Uterus (tissue), 2 donors: ENCODE measurements around the gene FYTTD1.

Experiments used
- CTCF ChIP-seq, 4 experiments: fragments of 200-600 bp in 2 of 4; fragments of 450-650 bp in 2 of 4; sonication (generic) in 2 of 4; IDR thresholded peaks; one replicate each; pipeline ENCODE4 v1.5.1; 2016 to 2019; ENCODE audit warnings: antibody characterized with exemption in 4 of 4, mild to moderate bottlenecking in 2 of 4, moderate library complexity in 1 of 4
- POLR2A ChIP-seq, 2 donors: fragments of 450-650 bp; IDR thresholded peaks; one replicate each; pipeline ENCODE4 v1.6.1; 2016; ENCODE audit warnings: antibody characterized with exemption in 2 of 2, mild to moderate bottlenecking in 1 of 2, moderate library complexity in 1 of 2

- TF ChIP-seq CTCF (IDR thresholded peaks at IDR 0.05) (no peak), POLR2A (IDR thresholded peaks at IDR 0.05) (no peak)
Observed at GRCh38 chr3:197811343-197811742, 61.7 kb downstream of the FYTTD1 start.
